ENCODE data around the gene SMAD3.

SMAD3 gene

GRCh38 chr15:67097930-67098740 lies 32.7 kb downstream of the SMAD3 start:
- no peak for DNase-seq (ENCODE audit: low spot score)

GRCh38 chr15:67098768-67099282 lies 33.4 kb downstream of the SMAD3 start:
- no peak for DNase-seq (ENCODE audit: low spot score)

GRCh38 chr15:67100124-67100791 lies 34.9 kb downstream of the SMAD3 start:
- DNase-seq (ENCODE audit: low spot score), result no peak

- no peak for DNase-seq (ENCODE audit: low spot score)
These were observed 35.6 kb downstream of the SMAD3 start for GRCh38 chr15:67100801-67101581.

GRCh38 chr15:67101911-67102598 lies 36.7 kb downstream of the SMAD3 start:
- no peak for DNase-seq (ENCODE audit: low spot score)

GRCh38 chr15:67102599-67102929 lies 37.2 kb downstream of the SMAD3 start:
- DNase-seq (ENCODE audit: low spot score), result no peak

- DNase-seq (ENCODE audit: low spot score), result no peak
These were observed 37.6 kb downstream of the SMAD3 start for GRCh38 chr15:67103021-67103420.

- DNase-seq (ENCODE audit: low spot score), result no peak
These were observed 38.0 kb downstream of the SMAD3 start for GRCh38 chr15:67103432-67103831.

- DNase-seq (ENCODE audit: low spot score), result no peak
These were observed 38.5 kb downstream of the SMAD3 start for GRCh38 chr15:67103869-67104268.

- DNase-seq (ENCODE audit: low spot score), result no peak
These were observed 39.1 kb downstream of the SMAD3 start for GRCh38 chr15:67104510-67104909.

GRCh38 chr15:67105065-67105951 lies 39.9 kb downstream of the SMAD3 start:
- peak; percentile 97 for DNase-seq (ENCODE audit: low spot score)

GRCh38 chr15:67105991-67106763 lies 40.8 kb downstream of the SMAD3 start:
- DNase-seq (ENCODE audit: low spot score), result no peak

- DNase-seq (ENCODE audit: low spot score), result no peak
These were observed 41.3 kb downstream of the SMAD3 start for GRCh38 chr15:67106764-67107013.

- peak; percentile 99 for DNase-seq (ENCODE audit: low spot score)
These were observed 41.8 kb downstream of the SMAD3 start for GRCh38 chr15:67107014-67107812.

GRCh38 chr15:67108122-67108961 lies 42.9 kb downstream of the SMAD3 start:
- no peak for DNase-seq (ENCODE audit: low spot score)

- DNase-seq (ENCODE audit: low spot score), result no peak
These were observed 44.0 kb downstream of the SMAD3 start for GRCh38 chr15:67109141-67110034.

GRCh38 chr15:67110361-67110781 lies 45.0 kb downstream of the SMAD3 start:
- DNase-seq (ENCODE audit: low spot score), result no peak

Measured in LoVo (cell line).